ENCODE data around the gene SRF. TPM values are rescaled to one million over a fixed set of nuclear protein-coding genes. Genes with fewer than 3 reads are reported as not detected.

Gene SRF
- total RNA-seq, 1 experiment from 2014 or later = 33.2 TPM

- TF ChIP-seq EZH2 (IDR thresholded peaks at IDR 0.05; ENCODE audit: borderline replicate concordance, low read depth, low read length, poor library complexity, severe bottlenecking) = no peak
- no peak for TF ChIP-seq CTCF (conservative IDR thresholded peaks at IDR 0.05; ENCODE audit: low read depth, low read length)
- BruUV-seq (replicated peaks) = no TSS peak
- H3K4me3 ChIP-seq (ENCODE audit: low read depth, low read length, poor library complexity, severe bottlenecking) = no peak overlapping the region
- H3K9me3 ChIP-seq (ENCODE audit: low read depth, low read length, poor library complexity, severe bottlenecking) = no peaks in the 10 kb centered on the region
- peaks cover 4% of the 10 kb centered on the region for H3K36me3 ChIP-seq (ENCODE audit: insufficient read depth, low read length, poor library complexity, severe bottlenecking)
- H3K27me3 ChIP-seq (replicated peaks; ENCODE audit: insufficient read depth, low read depth, low read length, poor library complexity) = peaks cover 7% of the 10 kb centered on the region
- POLR2A ChIA-PET (ENCODE audit: low non-redundant PET) = no interaction called here
- DNase-seq (ENCODE audit: low spot score) = no peak
- no peaks in the 10 kb centered on the region for H3K4me1 ChIP-seq (ENCODE audit: insufficient read depth, low read length, poor library complexity, severe bottlenecking)
- H3K27ac ChIP-seq (ENCODE audit: low read depth, low read length, poor library complexity, severe bottlenecking) = no peak overlapping the region
- intact Hi-C loops (cut with micrococcal nuclease; ENCODE audit: unreplicated experiment) = no loop called here
- CTCF ChIA-PET = no interaction called here
Measured at GRCh38 chr6:43231053-43231452, 60.0 kb downstream of the SRF start.

Other genes with a start within 250 kb of the SRF start
- 34.5 and 37.7 TPM in 2 replicates for gene CNPY3, start 241.8 kb upstream of the SRF start, total RNA-seq (2021)
- 1.2 and 1.8 TPM in 2 replicates for gene GNMT, start 210.5 kb upstream of the SRF start, total RNA-seq (2021)
- 25.9 and 26.1 TPM in 2 replicates for gene PEX6, start 192.1 kb upstream of the SRF start, total RNA-seq (2021)
- 73.6 and 77.1 TPM in 2 replicates for gene PPP2R5D, start 186.7 kb upstream of the SRF start, total RNA-seq (2021)
- 113 and 125 TPM in 2 replicates for gene MEA1, start 157.3 kb upstream of the SRF start, total RNA-seq (2021)
- 90.1 and 108 TPM in 2 replicates for gene KLHDC3, start 157.0 kb upstream of the SRF start, total RNA-seq (2021)
- gene RRP36, start 149.6 kb upstream of the SRF start, total RNA-seq (2021) = 104 and 115 TPM in 2 replicates
- 29.4 and 30.7 TPM in 2 replicates for gene CUL7, start 117.4 kb upstream of the SRF start, total RNA-seq (2021)
- gene MRPL2, start 111.8 kb upstream of the SRF start, total RNA-seq (2021) = 95.8 and 127 TPM in 2 replicates
- gene KLC4, start 111.6 kb upstream of the SRF start, total RNA-seq (2021) = 21.3 and 35.6 TPM in 2 replicates
- 84.5 and 95.8 TPM in 2 replicates for gene PTK7, start 95.0 kb upstream of the SRF start, total RNA-seq (2021)
- gene CUL9, start 10.9 kb downstream of the SRF start, total RNA-seq (2021) = 38.7 and 50.7 TPM in 2 replicates
- gene DNPH1, start 58.2 kb downstream of the SRF start, total RNA-seq (2021) = 55.1 and 69.4 TPM in 2 replicates
- gene TTBK1, start 72.2 kb downstream of the SRF start, total RNA-seq (2021) = not detected in 2 replicates
- gene SLC22A7, start 127.0 kb downstream of the SRF start, total RNA-seq (2021) = not detected in 2 replicates
- gene CRIP3, start 137.6 kb downstream of the SRF start, total RNA-seq (2021) = 2.4 TPM in 2 replicates
- gene ZNF318, start 198.4 kb downstream of the SRF start, total RNA-seq (2021) = 22.6 and 23.8 TPM in 2 replicates

Measured in A673 (cell line).